Measurements from ENCODE around the gene SMIM43.
"Not testable (repeated sequence)": the region's sequence is repeated elsewhere in the genome, so short reads cannot be mapped to it uniquely, and the experiment has no call there.

Gene SMIM43

DNA sequence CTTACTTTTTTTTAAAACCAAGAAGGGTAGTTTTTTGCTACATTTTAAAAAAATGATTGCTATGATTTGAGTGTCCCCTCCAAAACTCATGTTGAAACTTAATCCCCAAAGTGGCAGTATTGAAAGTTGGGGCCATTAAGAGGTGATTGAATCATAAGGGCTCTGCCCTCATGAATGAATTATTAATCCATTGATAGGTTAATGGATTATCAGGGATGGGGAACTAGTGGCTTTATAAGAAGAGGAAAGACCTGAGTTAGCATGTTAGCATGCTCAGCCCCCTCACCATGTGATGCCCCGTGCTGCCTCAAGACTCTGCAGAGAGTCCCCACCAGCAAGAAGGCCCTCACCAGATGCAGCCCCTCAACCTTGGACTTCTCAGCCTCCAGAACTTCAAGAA, 31.0 kb downstream of the SMIM43 start:
- DNase-seq = no peak

DNA sequence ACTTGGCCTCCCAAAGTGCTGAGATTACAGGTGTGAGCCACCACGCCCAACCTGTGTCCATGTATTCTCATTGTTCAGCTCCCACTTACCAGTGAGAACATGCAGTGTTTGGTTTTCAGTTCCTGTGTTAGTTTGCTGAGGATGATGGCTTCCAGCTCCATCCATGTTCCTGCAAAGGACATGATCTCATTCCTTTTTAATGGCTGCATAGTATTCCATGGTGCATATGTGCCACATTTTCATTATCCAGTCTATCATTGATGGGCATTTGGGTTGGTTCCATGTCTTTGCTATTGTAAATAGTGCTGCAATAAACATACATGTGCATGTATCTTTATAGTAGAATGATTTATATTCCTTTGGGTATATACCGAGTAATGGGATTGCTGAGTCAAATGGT, 35.2 kb downstream of the SMIM43 start:
- not testable (repeated sequence) for DNase-seq

DNA sequence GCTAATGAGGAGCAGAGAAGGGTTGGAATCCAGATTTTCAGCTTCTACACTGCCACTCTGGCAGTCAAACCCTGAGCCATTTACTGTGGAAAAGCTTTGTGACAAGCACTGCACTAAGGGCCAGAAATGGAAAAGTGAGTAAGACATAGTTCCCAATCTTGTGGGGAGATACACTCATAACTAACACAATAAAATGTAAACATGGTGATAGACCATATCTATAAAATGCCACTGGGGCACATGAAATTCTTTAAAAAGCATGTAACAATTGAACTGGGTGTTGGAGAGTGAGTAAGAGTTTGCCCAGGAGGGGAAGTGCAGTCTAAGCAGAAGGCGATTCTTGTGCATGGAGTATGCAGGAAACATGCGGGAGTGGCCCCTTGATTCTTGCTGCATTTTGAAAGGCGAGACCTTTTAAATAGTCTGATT, 36.2 kb downstream of the SMIM43 start:
- DNase-seq = peak; percentile 95

DNA sequence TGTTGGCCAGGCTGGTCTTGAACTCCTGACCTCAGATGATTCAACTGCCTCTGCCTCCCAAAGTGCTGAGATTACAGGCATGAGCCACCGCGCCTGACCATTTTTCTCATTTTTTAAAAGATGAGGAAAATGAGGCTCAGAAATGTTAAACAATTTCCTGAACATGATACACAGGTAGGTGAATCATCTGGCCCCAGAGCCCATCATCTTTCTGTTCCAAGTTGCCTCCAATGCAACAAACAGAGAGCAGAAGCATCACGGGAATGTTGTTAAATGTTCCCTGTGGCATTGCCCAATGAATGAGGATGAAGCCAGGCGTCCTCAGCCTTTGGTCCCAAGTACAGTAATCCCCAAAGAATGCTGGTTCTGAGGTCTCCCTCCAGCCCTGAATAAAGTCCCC, 36.9 kb downstream of the SMIM43 start:
- peak; percentile 96 for DNase-seq

DNA sequence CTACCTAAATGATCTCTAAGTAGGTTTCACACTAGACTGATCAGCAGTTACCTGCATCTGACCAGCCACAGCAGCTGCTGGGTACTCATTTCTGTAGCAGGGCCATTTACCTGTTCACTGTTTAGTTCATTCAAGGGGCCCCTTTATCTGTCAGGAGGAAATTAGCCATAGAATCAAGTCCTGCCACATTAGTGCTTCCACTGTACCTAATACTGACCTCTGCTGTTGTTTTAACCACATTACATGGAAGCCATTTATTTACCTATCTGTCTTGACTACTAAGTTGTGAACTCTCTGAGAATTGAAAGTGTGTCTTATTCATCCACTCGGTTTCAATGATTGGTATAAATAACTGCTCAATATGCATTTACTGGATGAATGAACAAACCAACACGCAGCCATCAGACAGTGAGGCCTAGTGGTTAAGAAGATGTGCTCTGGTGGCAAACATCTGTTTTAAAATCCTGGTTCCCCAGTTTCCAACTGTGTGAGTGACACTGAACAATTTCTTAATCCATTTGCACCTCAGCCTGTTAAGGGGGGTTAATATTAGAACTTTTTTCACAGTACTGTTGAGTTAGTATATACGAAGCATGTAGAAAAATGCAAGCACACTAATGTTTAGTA, 38.2 kb downstream of the SMIM43 start:
- DNase-seq = peak; percentile 74

DNA sequence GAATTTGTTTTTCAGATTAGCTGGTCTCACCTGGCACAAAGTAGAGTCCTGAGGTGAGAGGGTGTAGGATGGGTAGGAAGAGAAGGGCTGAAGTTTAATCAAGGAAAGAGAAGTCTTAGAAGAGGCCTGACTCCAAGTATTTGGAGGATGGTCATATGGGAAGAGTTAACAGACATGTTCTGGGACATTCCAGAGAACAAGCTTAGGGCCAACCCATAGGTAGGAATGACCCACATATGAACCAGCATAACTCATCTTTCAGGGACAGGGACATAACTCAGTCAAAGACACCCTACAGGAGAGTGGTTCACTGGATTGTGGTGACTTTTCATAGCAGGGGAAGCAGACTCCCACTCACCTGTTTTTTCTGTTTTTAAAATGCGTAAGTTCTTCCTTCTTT, 40.3 kb downstream of the SMIM43 start:
- DNase-seq = no peak

DNA sequence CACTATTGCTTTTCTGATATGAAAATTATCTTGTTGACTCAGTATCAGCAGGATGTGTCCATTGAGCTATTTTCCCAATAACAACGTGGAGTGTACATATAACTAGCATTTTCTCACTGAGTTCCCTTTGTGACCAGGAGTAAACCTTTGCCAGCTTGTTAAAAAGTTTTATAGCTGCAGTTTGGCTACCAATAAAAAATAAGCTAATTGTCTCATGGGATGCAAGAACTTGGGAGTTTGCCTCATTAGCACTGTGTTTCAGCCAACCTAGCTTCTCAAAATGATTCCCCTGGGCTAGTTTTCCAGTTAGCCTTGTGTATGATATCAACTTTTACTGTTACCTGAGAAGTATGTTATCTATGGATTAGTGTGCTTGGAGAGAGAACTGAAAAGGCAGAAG, 43.3 kb downstream of the SMIM43 start:
- DNase-seq = no peak

DNA sequence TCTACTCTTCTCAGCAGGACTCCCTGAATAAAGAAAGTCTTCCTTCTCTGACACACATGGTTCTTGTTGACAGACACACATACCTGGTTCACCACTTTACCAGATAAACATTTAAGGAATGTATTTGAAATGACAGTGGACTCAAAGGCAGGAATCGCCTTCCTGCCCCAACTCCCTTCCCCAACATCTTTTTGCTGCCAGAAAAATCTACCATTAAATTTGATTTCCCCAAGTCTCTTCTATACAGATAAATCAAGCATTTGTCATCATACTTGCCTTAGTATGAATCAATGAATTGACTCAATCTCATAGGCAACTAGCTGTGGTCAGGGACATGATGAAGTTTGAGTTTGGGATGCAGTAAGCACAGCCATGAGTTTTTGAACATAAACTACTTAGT, 44.9 kb downstream of the SMIM43 start:
- DNase-seq = peak; percentile 74

DNA sequence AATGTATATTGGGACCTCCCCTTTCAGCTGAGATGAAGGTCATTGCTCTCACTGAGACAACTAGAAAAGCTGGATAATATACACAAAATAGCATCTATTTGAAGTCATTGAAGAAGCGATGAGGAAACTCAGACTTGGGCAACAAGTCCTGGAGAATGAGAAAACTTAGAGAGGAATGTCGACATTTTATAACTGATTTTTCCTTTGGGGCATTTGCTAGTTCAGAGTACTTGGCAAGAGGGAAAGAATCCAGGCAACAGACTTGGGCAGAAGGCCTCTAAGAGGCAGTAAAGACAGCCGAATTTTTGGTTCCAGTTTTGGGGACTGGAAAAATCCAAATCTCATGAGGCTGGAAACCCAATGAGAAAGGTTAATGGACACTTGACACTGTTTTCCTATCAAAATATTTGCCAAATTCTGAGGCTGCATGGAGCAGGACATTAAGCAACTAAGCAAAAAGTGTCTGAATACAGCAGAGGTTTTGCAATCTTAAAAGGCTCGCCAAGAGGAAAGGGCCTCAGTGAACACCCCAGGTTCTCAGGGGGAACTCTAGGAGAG, 47.2 kb downstream of the SMIM43 start:
- DNase-seq = peak; percentile 46

DNA sequence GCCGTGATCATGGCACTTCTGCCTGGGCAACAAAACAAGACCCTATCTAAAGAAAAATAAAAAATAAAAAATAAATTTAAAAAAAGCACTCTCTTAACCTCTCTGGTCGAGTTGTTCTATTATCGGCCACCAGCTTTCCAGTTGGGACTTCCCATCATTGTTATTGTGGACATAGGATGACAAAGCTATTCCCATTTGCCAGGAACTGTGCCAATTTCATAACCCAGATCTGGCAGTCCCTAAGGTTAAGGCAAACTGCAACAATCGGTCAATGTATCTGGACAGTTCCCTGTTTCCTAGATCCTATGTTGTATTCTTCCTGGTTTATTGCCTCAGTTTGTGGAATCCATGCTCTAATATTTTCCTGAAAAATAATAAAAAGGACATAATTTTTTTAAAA, 50.4 kb downstream of the SMIM43 start:
- no peak for DNase-seq

DNA sequence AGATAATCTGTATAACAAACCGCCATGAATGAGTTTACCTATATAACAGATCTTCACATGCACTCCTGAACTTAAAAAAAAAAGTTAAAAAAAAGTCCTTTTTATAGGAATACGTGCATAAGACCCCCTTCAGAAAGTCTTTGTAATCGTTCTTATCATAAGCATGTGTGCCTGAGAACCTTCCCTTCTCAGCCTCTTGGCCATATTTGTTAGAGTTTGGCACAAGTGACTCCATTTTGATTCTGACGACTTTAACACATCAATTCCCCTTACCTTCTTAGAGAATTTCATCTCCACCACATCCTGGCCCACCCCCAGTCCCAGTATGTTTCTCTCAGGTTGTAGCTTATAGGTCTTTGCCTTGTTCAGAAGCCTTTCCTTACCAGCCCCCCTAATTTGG, 52.2 kb downstream of the SMIM43 start:
- no peak for DNase-seq

DNA sequence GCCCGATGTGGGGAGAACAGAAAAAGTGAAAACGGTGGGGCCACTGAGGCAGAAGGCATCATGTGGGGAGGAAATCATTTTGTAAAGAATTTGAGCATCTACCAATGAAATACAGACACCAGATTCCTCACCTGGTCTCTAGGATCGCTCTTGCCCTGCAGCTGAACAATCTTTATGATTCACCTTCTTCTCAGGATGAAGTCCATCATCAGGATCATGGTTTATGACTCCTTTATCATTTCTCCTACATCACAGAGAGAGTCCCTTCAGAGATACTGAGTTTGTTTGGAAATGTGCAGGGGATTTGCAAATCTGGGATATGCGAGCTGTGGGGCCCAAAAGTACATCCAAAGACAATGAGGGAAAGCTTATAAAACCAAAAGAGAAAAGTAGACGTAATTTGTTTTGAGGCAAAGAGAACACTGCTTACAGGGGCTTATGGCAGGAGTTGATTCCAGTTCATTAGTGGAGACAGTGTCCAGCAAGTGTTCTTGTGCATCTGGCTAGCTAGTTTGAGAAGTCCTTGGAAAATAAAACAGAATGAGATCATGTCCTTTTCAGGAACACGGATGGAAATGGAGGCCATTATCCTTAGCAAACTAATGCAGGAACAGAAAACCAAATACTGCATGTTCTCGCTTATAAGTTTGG, 52.8 kb downstream of the SMIM43 start:
- DNase-seq = no peak

DNA sequence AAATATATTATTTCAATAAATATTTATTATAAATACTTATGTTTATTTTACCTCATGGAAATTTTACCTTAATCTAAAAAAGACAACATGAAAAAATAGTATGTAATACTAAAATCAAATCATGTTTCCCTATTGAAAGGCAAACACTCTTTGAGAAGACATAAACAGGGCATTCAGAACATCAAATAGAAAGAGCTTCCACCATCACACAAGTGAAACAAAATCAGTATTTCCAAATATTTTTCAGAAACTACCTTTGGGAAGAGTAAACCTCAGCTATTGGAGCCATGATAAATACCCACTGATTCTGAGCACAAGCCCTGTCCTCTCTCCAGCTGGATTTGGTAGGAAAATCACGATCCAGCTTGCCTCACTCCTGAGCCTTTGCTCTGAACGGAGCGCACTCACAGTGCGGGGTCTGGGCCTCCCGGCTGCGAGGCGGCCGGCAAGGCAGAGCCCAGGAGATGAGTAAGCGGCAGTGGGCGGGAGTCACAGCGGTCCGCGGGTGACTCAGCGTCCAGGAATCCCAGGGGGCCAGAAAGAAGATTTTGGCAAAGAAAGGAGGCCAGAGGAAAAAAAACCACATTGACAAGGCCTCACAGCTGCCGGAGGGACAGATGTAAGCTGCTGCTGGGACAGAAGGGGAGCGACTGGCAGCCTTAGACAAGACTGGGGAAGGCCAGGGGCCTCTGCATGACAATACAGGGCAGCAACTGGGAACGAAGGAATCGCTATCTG, 53.5 kb downstream of the SMIM43 start:
- DNase-seq = peak; percentile 98

DNA sequence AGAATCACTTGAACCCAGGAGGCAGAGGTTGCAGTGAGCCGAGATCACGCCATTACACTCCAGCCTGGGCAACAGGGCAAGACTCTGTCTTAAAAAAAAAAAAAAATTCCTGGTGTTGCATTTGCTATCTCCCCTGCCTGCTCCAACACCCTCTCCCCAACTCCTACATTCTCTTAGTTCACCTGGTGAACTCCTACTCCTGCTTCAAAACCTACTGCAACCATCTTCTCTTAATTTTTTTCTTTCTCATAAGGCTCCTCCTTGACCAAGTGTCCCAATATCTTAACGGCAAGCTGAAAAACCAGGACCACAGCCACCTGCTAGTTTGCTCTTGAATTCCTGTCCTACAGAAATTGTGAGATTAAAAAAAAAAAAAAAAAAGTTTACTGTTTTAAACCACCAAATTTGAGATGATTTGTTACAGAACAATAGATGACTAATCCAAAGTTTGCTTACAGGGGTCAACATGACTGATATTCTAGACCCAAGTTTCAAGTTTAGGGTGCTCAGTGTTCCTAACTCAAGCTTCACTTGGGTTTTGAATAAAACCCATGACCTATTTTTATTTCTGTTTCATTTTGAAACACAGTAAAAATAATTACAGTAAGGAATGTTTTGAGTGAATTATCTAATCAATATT, 55.1 kb downstream of the SMIM43 start:
- DNase-seq = no peak

All from fibroblast of skin of right quadriceps (primary cell).